HCT116 (cell line): ENCODE results near the gene GDF10. TPM values are rescaled to one million over a fixed set of nuclear protein-coding genes. Genes with fewer than 3 reads are reported as not detected.

ENCODE experiments used
- ATAC-seq: fragments of 200-7000 bp; cut with Tn5 transposase; 2 replicates; pipeline ENCODE4 v1.9.1; 2020; ENCODE audit warnings: mild to moderate bottlenecking, moderate library complexity
- BruUV-seq: library from RNA; stranded (reverse); fragments of 400-500 nt; replicated peaks from 2 replicates; lab custom pipeline; 2021; lab: Mats Ljungman, UMichigan
- CTCF ChIA-PET: fragments of 300-600 bp; sonication (Branson Sonifier 250); formaldehyde crosslinking; loops from one replicate; lab custom pipeline; 2021; ENCODE audit warnings: antibody characterized with exemption; lab: Charles Lee
- POLR2A ChIA-PET: fragments of 300-600, 350-600 bp; sonication (Branson Sonifier 250); formaldehyde crosslinking; loops from one replicate; lab custom pipeline; 2021; ENCODE audit warnings: antibody characterized with exemption; lab: Charles Lee
- RAD21 ChIA-PET, 2 experiments: fragments of 300-600 bp; sonication (Branson Sonifier 250); formaldehyde crosslinking; loops; one replicate each; lab custom pipeline; 2023; ENCODE audit warnings: low total read pairs in 2 of 2; ENCODE audit not compliant: uncharacterized antibody in 2 of 2, unreplicated experiment in 2 of 2, low non-redundant PET in 1 of 2; lab: Charles Lee
- DNase-seq: peaks from one replicate; pipeline ENCODE4 v3.0.0-alpha.2; 2010; ENCODE audit warnings: low read depth, low spot score
- H2AFZ ChIP-seq: fragments of 200-600 bp; shearing (Covaris generic), sonication (generic); 2 replicates; pipeline ENCODE4 v1.6.1; 2017; ENCODE audit warnings: low read depth, mixed run types, mixed read lengths, antibody characterized with exemption, low read length; ENCODE audit not compliant: poor library complexity, severe bottlenecking
- H3K27ac ChIP-seq: 2 replicates; pipeline ENCODE4 v1.5.1; 2012; ENCODE audit warnings: low read depth, low read length
- H3K27me3 ChIP-seq: fragments of 200-600 bp; sonication (generic); 2 replicates; pipeline ENCODE4 v1.6.1; 2016; ENCODE audit warnings: mixed run types, low read length, mixed read lengths; ENCODE audit not compliant: insufficient read depth
- H3K36me3 ChIP-seq, 2 experiments: fragments of 200-500 bp in 1 of 2; fragments of 200-600 bp in 1 of 2; sonication (Bioruptor generic) in 1 of 2; sonication (generic) in 1 of 2; 2 replicates each; pipeline versions ENCODE4 v1.5.1 to v1.6.1; 2014 to 2016; ENCODE audit warnings: low read length in 2 of 2, inconsistent platforms in 1 of 2, mixed read lengths in 1 of 2, mixed run types in 1 of 2; ENCODE audit not compliant: insufficient read depth in 2 of 2, control insufficient read depth in 1 of 2
- H3K4me1 ChIP-seq, 2 experiments: fragments of 200-600 bp in 1 of 2; sonication (generic) in 1 of 2; 2 replicates each; pipeline versions ENCODE4 v1.5.1 to v1.6.1; 2012 to 2017; ENCODE audit warnings: low read length in 2 of 2, inconsistent platforms in 1 of 2, mild to moderate bottlenecking in 1 of 2, mixed read lengths in 1 of 2, mixed run types in 1 of 2, moderate library complexity in 1 of 2; ENCODE audit not compliant: insufficient read depth in 2 of 2, control insufficient read depth in 1 of 2
- H3K4me2 ChIP-seq: fragments of 200-600 bp; sonication (generic); 2 replicates; pipeline ENCODE4 v1.6.1; 2017; ENCODE audit warnings: mixed run types, low read length, mixed read lengths
- H3K4me3 ChIP-seq, 2 experiments: fragments of 200-600 bp in 1 of 2; sonication (generic) in 1 of 2; replicated peaks in 1 of 2; 2 replicates each; pipeline ENCODE4 v1.5.1; 2011 to 2016; ENCODE audit warnings: low read length in 2 of 2, control low read depth in 1 of 2, low read depth in 1 of 2, mild to moderate bottlenecking in 1 of 2, mixed read lengths in 1 of 2, mixed run types in 1 of 2
- H3K79me2 ChIP-seq: fragments of 200-600 bp; sonication (generic); 2 replicates; pipeline ENCODE4 v1.6.1; 2017; ENCODE audit warnings: mild to moderate bottlenecking, mixed run types, low read length, moderate library complexity, mixed read lengths; ENCODE audit not compliant: insufficient read depth
- H3K9ac ChIP-seq: fragments of 200-600 bp; sonication (generic); 2 replicates; pipeline ENCODE4 v1.6.1; 2016; ENCODE audit warnings: low read length, mixed read lengths
- H3K9me2 ChIP-seq: fragments of 200-600 bp; sonication (generic), shearing (Covaris generic); 2 replicates; pipeline ENCODE4 v1.6.1; 2017; ENCODE audit warnings: mixed run types, mild to moderate bottlenecking, moderate library complexity; ENCODE audit not compliant: insufficient read depth
- H3K9me3 ChIP-seq, 2 experiments: fragments of 200-500 bp in 1 of 2; fragments of 200-600 bp in 1 of 2; sonication (Bioruptor generic) in 1 of 2; sonication (generic) in 1 of 2; 2 replicates each; pipeline ENCODE4 v1.6.1; 2014 to 2017; ENCODE audit warnings: low read length in 2 of 2, mixed read lengths in 2 of 2, inconsistent platforms in 1 of 2, low read depth in 1 of 2, mild to moderate bottlenecking in 1 of 2, mixed run types in 1 of 2, moderate library complexity in 1 of 2; ENCODE audit not compliant: control insufficient read depth in 1 of 2, insufficient read depth in 1 of 2
- H4K20me1 ChIP-seq: fragments of 200-600 bp; sonication (generic), shearing (Covaris generic); 2 replicates; pipeline ENCODE4 v1.6.1; 2017; ENCODE audit warnings: mixed run types, mild to moderate bottlenecking, moderate library complexity; ENCODE audit not compliant: insufficient read depth
- CTCF ChIP-seq, 3 experiments: fragments of 200-600 bp in 1 of 3; sonication (generic) in 1 of 3; IDR thresholded peaks in 2 of 3; conservative IDR thresholded peaks in 1 of 3; 2 replicates each; pipeline ENCODE4 v1.5.1; 2012 to 2017; ENCODE audit warnings: low read depth in 2 of 3, low read length in 2 of 3, antibody characterized with exemption in 1 of 3, borderline replicate concordance in 1 of 3, control low read depth in 1 of 3, mild to moderate bottlenecking in 1 of 3, mixed read lengths in 1 of 3, mixed run types in 1 of 3, moderate library complexity in 1 of 3; ENCODE audit not compliant: insufficient read depth in 1 of 3
- REST ChIP-seq: IDR thresholded peaks from 2 replicates; pipeline ENCODE4 v1.6.1; 2012; ENCODE audit warnings: low read depth
- intact Hi-C: fragments of 100-400 bp; cut with micrococcal nuclease; formaldehyde crosslinking; loops from 2 replicates; pipeline ENCODE4 v1.10.0; 2022
- total RNA-seq: library from RNA; stranded (reverse); gene quantifications from one replicate; pipeline ENCODE4 v1.2.1, GENCODE V29; 2021; ENCODE audit not compliant: unreplicated experiment

GDF10 gene
- total RNA-seq, 1 experiment from 2014 or later: not detected

GRCh38 chr10:47332371-47332770 lies 32.4 kb downstream of the GDF10 start:
- TF ChIP-seq REST (no peak), CTCF (IDR thresholded peaks at IDR 0.05 in 2 of 3, conservative IDR thresholded peaks at IDR 0.05 in 1 of 3; ENCODE audit: borderline replicate concordance in 1 of 3, insufficient read depth in 1 of 3, low read depth in 2 of 3, low read length in 2 of 3) (0 out of 6 replicates have a peak, but pooled peaks of 1 of the 3 experiments have one; percentile 20)
- H3K4me2 ChIP-seq: no peak overlapping the region
- no peaks in the 10 kb centered on the region for H3K9me3 ChIP-seq
- no peaks in the 10 kb centered on the region for H4K20me1 ChIP-seq
- H3K27me3 ChIP-seq: 0 out of 2 replicates have a peak, but pooled peaks cover 9% of the 10 kb centered on the region
- ChIA-PET RAD21 (no interaction called here), POLR2A (no interaction called here), CTCF (interaction anchor here (1.7 kb wide), 1 partner anchor 8 kb away, joined by 6 read pairs; no protein-coding TSS in a partner anchor)
- no peak overlapping the region for H3K27ac ChIP-seq
- no peaks in the 10 kb centered on the region for H3K9me2 ChIP-seq
- no peak overlapping the region for H3K9ac ChIP-seq
- no peaks in the 10 kb centered on the region for H3K79me2 ChIP-seq
- BruUV-seq: no TSS peak
- H3K4me3 ChIP-seq: no peak overlapping the region
- H2AFZ ChIP-seq: no peak overlapping the region
- intact Hi-C loops: no loop called here
- H3K36me3 ChIP-seq: no peaks in the 10 kb centered on the region
- DNase-seq: no peak
- peaks cover 0 to 11% of the 10 kb centered on the region in 2 experiments; a peak in 1 of 4 replicates for H3K4me1 ChIP-seq
- peak; percentile 54 for ATAC-seq
